Smooth muscle cell (in vitro differentiated cells): ENCODE data around the gene LASP1NB.
A peak's percentile ranks its signal among the peaks of the same experiment; 100 is the strongest.

Experiments used
- DNase-seq: peaks from one replicate; lab custom pipeline; 2025; ENCODE audit not compliant: unreplicated experiment; lab: John Stamatoyannopoulos, UW
- H2AFZ ChIP-seq: fragments of 200-600 bp; sonication (generic); 2 replicates; pipeline ENCODE4 v1.6.0; 2016; ENCODE audit warnings: antibody characterized with exemption, low read depth, mild to moderate bottlenecking
- H3F3A ChIP-seq: fragments of 200-600 bp; sonication (generic); 2 replicates; pipeline ENCODE4 v1.6.0; 2017; ENCODE audit warnings: antibody characterized with exemption, low read depth
- H3K27ac ChIP-seq: fragments of 200-600 bp; sonication (generic); 2 replicates; pipeline ENCODE4 v1.5.1; 2016; ENCODE audit warnings: low read depth, mild to moderate bottlenecking
- H3K27me3 ChIP-seq: fragments of 200-600 bp; sonication (generic); 2 replicates; pipeline ENCODE4 v1.6.1; 2016; ENCODE audit warnings: low read depth, mild to moderate bottlenecking
- H3K36me3 ChIP-seq: fragments of 200-600 bp; sonication (generic); 2 replicates; pipeline ENCODE4 v1.5.1; 2016; ENCODE audit warnings: low read depth
- H3K4me1 ChIP-seq: fragments of 200-600 bp; sonication (generic); 2 replicates; pipeline ENCODE4 v1.5.1; 2016; ENCODE audit warnings: low read depth
- H3K4me2 ChIP-seq: fragments of 200-600 bp; sonication (generic); 2 replicates; pipeline ENCODE4 v1.6.0; 2016; ENCODE audit warnings: mild to moderate bottlenecking
- H3K4me3 ChIP-seq: fragments of 200-600 bp; sonication (generic); 2 replicates; pipeline ENCODE4 v1.5.1; 2016; ENCODE audit warnings: mild to moderate bottlenecking
- H3K79me2 ChIP-seq: fragments of 200-600 bp; sonication (generic); 2 replicates; pipeline ENCODE4 v1.6.0; 2016; ENCODE audit warnings: low read depth, mild to moderate bottlenecking
- H3K9ac ChIP-seq: fragments of 200-600 bp; sonication (generic); 2 replicates; pipeline ENCODE4 v1.6.0; 2016; ENCODE audit warnings: low read depth
- H3K9me3 ChIP-seq: fragments of 200-600 bp; sonication (generic); replicated peaks from 2 replicates; pipeline ENCODE4 v1.5.1; 2016; ENCODE audit warnings: low read depth
- H4K20me1 ChIP-seq: fragments of 200-600 bp; sonication (generic); 2 replicates; pipeline ENCODE4 v1.6.0; 2016; ENCODE audit warnings: low read depth
- WGBS: methylation state at CpG from one replicate; pipeline ENCODE4 v1.1.7; 2016; ENCODE audit warnings: low lambda C conversion rate; 5-methylcytosine and 5-hydroxymethylcytosine counted together
- TF ChIP-seq, protein P1 (sequence below): fragments of 200-600 bp; sonication (generic); IDR thresholded peaks from 2 replicates; pipeline ENCODE4 v1.5.1; 2017; ENCODE audit warnings: borderline replicate concordance, mild to moderate bottlenecking, antibody characterized with exemption; ENCODE audit not compliant: insufficient read depth, poor library complexity, severe bottlenecking

Gene LASP1NB

DNA sequence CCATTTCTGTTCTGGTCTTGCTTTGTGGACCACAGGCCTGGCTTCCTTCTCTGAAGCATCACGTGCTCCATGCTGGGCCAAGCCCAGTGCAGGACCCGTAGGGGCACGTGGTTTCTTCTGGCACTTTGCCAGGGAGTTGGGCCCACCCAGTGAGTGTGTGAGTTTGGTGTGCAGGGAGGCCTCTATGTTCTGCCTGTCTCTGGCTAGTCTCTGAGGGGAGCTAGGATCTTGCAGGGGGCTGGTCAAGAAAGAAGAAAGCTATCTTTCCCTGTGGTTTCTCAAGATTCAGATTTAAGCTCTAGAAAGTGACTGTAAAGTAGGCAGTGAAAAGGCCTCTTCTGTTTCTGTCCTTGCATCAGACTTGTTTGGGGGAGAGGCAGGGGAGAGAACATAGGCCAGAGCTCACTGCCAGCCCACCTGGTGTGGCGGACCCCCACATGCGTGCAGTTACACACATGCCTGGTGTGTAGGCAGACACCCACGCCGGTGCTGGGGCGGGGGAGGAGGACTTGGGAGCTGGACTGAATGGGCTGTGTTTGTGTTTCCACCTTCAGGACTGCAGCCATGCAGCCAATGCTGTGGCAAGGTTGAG is 43.7 kb upstream of the LASP1NB start:
- TF ChIP-seq, protein P1, sequence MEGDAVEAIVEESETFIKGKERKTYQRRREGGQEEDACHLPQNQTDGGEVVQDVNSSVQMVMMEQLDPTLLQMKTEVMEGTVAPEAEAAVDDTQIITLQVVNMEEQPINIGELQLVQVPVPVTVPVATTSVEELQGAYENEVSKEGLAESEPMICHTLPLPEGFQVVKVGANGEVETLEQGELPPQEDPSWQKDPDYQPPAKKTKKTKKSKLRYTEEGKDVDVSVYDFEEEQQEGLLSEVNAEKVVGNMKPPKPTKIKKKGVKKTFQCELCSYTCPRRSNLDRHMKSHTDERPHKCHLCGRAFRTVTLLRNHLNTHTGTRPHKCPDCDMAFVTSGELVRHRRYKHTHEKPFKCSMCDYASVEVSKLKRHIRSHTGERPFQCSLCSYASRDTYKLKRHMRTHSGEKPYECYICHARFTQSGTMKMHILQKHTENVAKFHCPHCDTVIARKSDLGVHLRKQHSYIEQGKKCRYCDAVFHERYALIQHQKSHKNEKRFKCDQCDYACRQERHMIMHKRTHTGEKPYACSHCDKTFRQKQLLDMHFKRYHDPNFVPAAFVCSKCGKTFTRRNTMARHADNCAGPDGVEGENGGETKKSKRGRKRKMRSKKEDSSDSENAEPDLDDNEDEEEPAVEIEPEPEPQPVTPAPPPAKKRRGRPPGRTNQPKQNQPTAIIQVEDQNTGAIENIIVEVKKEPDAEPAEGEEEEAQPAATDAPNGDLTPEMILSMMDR, result no peak
- H3K4me1 ChIP-seq, result peaks cover 81% of the 10 kb centered on the region
- peaks cover 100% of the 10 kb centered on the region for H4K20me1 ChIP-seq
- no peaks in the 10 kb centered on the region for H3K27me3 ChIP-seq
- peak; percentile 64 for DNase-seq
- no peaks in the 10 kb centered on the region for H3K9me3 ChIP-seq
- peak overlapping the region; percentile 52 for H3K27ac ChIP-seq
- 17% methylated on average over 8 of the region's 8 CpGs for WGBS
- no peak overlapping the region for H2AFZ ChIP-seq
- H3F3A ChIP-seq, result peaks cover 64% of the 10 kb centered on the region
- no peak overlapping the region for H3K4me3 ChIP-seq
- peaks cover 81% of the 10 kb centered on the region for H3K79me2 ChIP-seq
- H3K36me3 ChIP-seq, result no peaks in the 10 kb centered on the region
- H3K9ac ChIP-seq, result no peak overlapping the region
- peak overlapping the region; percentile 66 for H3K4me2 ChIP-seq

DNA sequence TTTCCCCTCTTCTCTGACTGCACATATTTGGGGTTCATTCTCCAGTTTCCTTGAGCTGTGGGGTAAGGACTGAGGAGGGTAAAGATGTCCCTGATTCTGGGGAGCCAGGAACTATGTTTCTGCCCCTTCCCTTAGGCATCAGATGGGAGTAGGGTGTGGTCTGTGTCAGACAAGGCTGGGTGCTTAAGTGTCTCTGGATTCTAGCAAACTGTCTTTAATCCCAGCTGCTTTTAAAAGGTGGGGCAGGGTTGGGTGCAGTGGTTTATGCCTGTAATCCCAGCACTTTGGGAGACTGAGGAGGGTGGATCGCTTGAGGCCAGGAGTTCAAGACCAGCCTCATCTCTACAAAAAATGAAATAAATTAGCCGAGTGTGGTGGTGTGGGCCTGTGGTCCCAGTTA is 42.5 kb upstream of the LASP1NB start:
- no peaks in the 10 kb centered on the region for H3K27me3 ChIP-seq
- peak overlapping the region; percentile 66 for H3K4me2 ChIP-seq
- peaks cover 100% of the 10 kb centered on the region for H4K20me1 ChIP-seq
- H2AFZ ChIP-seq, result no peak overlapping the region
- H3K9me3 ChIP-seq, result no peaks in the 10 kb centered on the region
- H3K36me3 ChIP-seq, result no peaks in the 10 kb centered on the region
- peaks cover 81% of the 10 kb centered on the region for H3K79me2 ChIP-seq
- DNase-seq, result no peak
- WGBS, result 90% methylated on average over 2 of the region's 2 CpGs
- no peak overlapping the region for H3K9ac ChIP-seq
- H3K4me3 ChIP-seq, result no peak overlapping the region
- TF ChIP-seq, protein P1, result no peak
- H3K4me1 ChIP-seq, result peaks cover 69% of the 10 kb centered on the region
- H3F3A ChIP-seq, result peaks cover 68% of the 10 kb centered on the region
- H3K27ac ChIP-seq, result no peak overlapping the region

DNA sequence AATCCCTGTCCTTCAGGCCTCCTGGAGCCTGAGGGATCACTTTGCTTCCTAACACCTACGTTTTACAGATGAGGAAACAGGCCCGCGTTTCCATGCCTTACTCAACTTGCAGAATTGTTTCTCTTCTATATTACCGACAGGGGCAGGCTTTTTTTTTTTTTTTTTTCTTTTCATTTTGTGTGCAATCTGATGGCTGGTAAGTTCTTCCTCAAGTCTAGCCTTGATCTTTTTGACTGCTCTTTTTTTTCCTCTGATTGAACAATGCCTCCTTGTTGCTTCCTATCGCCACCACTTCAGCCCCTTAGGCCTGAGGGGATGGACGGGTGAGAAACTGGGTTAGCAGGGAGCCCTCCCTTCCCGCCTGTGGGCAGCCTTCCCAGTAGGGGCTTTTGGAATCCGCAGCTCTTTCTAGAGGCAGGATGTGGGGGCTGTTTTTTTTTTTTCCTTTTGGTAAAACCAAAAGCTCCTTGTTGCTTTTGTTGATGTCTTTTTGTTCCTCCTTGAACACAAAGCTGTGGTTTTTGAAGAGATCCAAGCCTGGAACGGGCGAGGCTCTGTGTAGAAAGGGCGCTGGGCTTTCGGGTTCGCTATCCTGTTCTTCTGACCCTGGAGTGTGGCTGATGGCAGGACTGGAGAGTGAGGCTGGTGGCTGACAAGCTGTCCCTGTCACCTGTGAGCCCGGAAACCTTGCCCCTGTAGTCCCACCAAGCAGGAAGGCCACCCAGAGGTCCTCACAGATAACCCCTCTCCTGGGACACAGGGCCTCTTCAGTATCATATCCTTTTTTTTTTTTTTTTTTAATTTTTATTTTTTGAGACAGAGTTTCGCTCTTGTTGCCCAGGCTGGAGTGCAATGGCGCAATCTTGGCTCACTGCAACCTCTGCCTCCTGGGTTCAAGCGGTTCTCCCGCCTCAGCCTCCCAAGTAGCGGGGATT is 41.6 kb upstream of the LASP1NB start:
- Histone ChIP-seq H3K27me3 (no peaks in the 10 kb centered on the region), H3K79me2 (peaks cover 82% of the 10 kb centered on the region), H3K27ac (no peak overlapping the region), H2AFZ (no peak overlapping the region), H3K4me3 (no peak overlapping the region), H3F3A (peaks cover 58% of the 10 kb centered on the region), H3K4me1 (peaks cover 65% of the 10 kb centered on the region), H3K36me3 (no peaks in the 10 kb centered on the region), H3K9ac (no peak overlapping the region), H3K4me2 (peak overlapping the region; percentile 66), H3K9me3 (no peaks in the 10 kb centered on the region), H4K20me1 (peaks cover 100% of the 10 kb centered on the region)
- TF ChIP-seq, protein P1, result no peak
- no peak for DNase-seq
- WGBS, result 62% methylated on average over 19 of the region's 19 CpGs
